ENCODE data around the gene MPDZ.

GRCh38 chr9:13146840-13147239 lies 132.7 kb downstream of the MPDZ start:
- TF ChIP-seq YY1 (IDR thresholded peaks at IDR 0.05; ENCODE audit: insufficient read depth, insufficient read length) (no peak), SUZ12 (IDR thresholded peaks at IDR 0.05; ENCODE audit: extremely low read depth, insufficient read depth, insufficient read length) (no peak), ZNF274 (IDR thresholded peaks at IDR 0.05; ENCODE audit: low read depth, low read length) (no peak)

Measured in NT2/D1 (cell line).